ENCODE measurements around the gene OPCML. TPM values are rescaled to one million over a fixed set of nuclear protein-coding genes. Genes with fewer than 3 reads are reported as not detected.

The OPCML gene
- total RNA-seq, 2 donors from 2014 or later, result under 0.01 TPM; not detected in 1

GRCh38 chr11:133026952-133027351 is 505.3 kb downstream of the OPCML start:
- Histone ChIP-seq H3K9me3 (no peaks in the 10 kb centered on the region), H3K27me3 (no peaks in the 10 kb centered on the region), H3K4me1 (no peaks in the 10 kb centered on the region), H3K27ac (no peak overlapping the region), H3K4me3 (no peak overlapping the region), H3K36me3 (replicated peaks in 1 of 2; ENCODE audit: insufficient read depth in 1 of 2, low read depth in 2 of 2) (no peaks in the 10 kb centered on the region)
- WGBS, 2 donors, result 65 to 68% methylated on average over 1 of the region's 1 CpG
- TF ChIP-seq POLR2A (IDR thresholded peaks at IDR 0.05) (no peak), CTCF (IDR thresholded peaks at IDR 0.05) (no peak)
- DNase-seq (no peak), ATAC-seq (no peak)
- intact Hi-C loops (cut with DNase I), result no loop called here

GRCh38 chr11:133024301-133024700 is 508.0 kb downstream of the OPCML start:
- WGBS, 2 donors, result 45 to 58% methylated on average over 5 of the region's 5 CpGs
- H3K4me1 ChIP-seq, result no peaks in the 10 kb centered on the region
- no peak overlapping the region for H3K4me3 ChIP-seq
- ATAC-seq (no peak), DNase-seq (no peak)
- no peaks in the 10 kb centered on the region for H3K36me3 ChIP-seq (replicated peaks in 1 of 2; ENCODE audit: insufficient read depth in 1 of 2, low read depth in 2 of 2)
- no peak overlapping the region for H3K27ac ChIP-seq
- H3K27me3 ChIP-seq, result no peaks in the 10 kb centered on the region
- TF ChIP-seq CTCF (IDR thresholded peaks at IDR 0.05) (no peak), POLR2A (IDR thresholded peaks at IDR 0.05) (no peak)
- H3K9me3 ChIP-seq, result no peaks in the 10 kb centered on the region
- intact Hi-C loops (cut with DNase I), result no loop called here

GRCh38 chr11:133023232-133023631 is 509.1 kb downstream of the OPCML start:
- no peak overlapping the region for H3K4me3 ChIP-seq
- H3K9me3 ChIP-seq, result no peaks in the 10 kb centered on the region
- H3K4me1 ChIP-seq, result no peaks in the 10 kb centered on the region
- H3K27ac ChIP-seq, result no peak overlapping the region
- intact Hi-C loops (cut with DNase I), result no loop called here
- 83% methylated on average over 9 of the region's 9 CpGs for WGBS, 2 donors
- no peaks in the 10 kb centered on the region for H3K27me3 ChIP-seq
- TF ChIP-seq POLR2A (IDR thresholded peaks at IDR 0.05) (no peak), CTCF (IDR thresholded peaks at IDR 0.05) (no peak)
- H3K36me3 ChIP-seq (replicated peaks in 1 of 2; ENCODE audit: insufficient read depth in 1 of 2, low read depth in 2 of 2), result no peaks in the 10 kb centered on the region
- DNase-seq, result no peak
- ATAC-seq, result no peak

GRCh38 chr11:133021553-133021952 is 510.7 kb downstream of the OPCML start:
- Histone ChIP-seq H3K36me3 (replicated peaks in 1 of 2; ENCODE audit: insufficient read depth in 1 of 2, low read depth in 2 of 2) (no peaks in the 10 kb centered on the region), H3K9me3 (no peaks in the 10 kb centered on the region), H3K4me3 (no peak overlapping the region), H3K4me1 (no peaks in the 10 kb centered on the region), H3K27me3 (no peaks in the 10 kb centered on the region), H3K27ac (no peak overlapping the region)
- 24 to 68% methylated on average over 7 of the region's 7 CpGs for WGBS, 2 donors
- intact Hi-C loops (cut with DNase I), result no loop called here
- DNase-seq (no peak), ATAC-seq (no peak)
- TF ChIP-seq POLR2A (IDR thresholded peaks at IDR 0.05) (no peak), CTCF (IDR thresholded peaks at IDR 0.05) (no peak)

GRCh38 chr11:133020372-133020714 is 512.0 kb downstream of the OPCML start:
- no peak for DNase-seq
- H3K27ac ChIP-seq, result no peak overlapping the region
- no peaks in the 10 kb centered on the region for H3K27me3 ChIP-seq
- ATAC-seq, result no peak
- TF ChIP-seq CTCF (IDR thresholded peaks at IDR 0.05) (no peak), POLR2A (IDR thresholded peaks at IDR 0.05) (no peak)
- 43 to 71% methylated on average over 1 of the region's 1 CpG for WGBS, 2 donors
- H3K36me3 ChIP-seq (replicated peaks in 1 of 2; ENCODE audit: insufficient read depth in 1 of 2, low read depth in 2 of 2), result no peaks in the 10 kb centered on the region
- no peaks in the 10 kb centered on the region for H3K9me3 ChIP-seq
- no peak overlapping the region for H3K4me3 ChIP-seq
- H3K4me1 ChIP-seq, result no peaks in the 10 kb centered on the region
- intact Hi-C loops (cut with DNase I), result no loop called here
